NCI-H146 treated with DMSO at 0.1 percent for 48 hours (cell line): ENCODE measurements around the gene SARS2.

Experiments used
- DNase-seq: peaks from one replicate; lab custom pipeline; 2025; ENCODE audit not compliant: unreplicated experiment; lab: John Stamatoyannopoulos, UW

SARS2 gene

DNA sequence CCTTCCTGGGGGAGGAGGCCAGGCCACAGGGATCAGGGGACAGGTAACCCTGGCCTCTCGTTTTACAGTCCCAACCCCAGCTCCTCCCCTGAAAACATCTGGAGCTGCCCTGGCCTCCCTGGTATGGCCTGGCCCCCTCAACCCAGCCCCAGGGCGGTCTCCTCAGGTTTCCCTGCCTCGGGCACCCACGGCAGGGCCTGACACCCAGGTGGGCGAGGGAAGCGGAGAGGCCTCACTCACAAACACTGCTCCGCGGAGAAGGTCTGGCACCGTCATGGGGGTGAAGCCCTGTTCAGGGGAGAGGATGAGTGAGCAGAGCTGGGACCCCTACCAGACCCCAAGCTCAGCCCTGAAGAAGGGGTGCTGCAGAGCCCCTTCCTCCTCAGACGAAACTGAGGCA, 12.0 kb downstream of the SARS2 start:
- no peak for DNase-seq

GRCh38 chr19:38917921-38918491, 12.6 kb downstream of the SARS2 start:
- DNase-seq: no peak

GRCh38 chr19:38917516-38917915, 13.0 kb downstream of the SARS2 start:
- no peak for DNase-seq

DNA sequence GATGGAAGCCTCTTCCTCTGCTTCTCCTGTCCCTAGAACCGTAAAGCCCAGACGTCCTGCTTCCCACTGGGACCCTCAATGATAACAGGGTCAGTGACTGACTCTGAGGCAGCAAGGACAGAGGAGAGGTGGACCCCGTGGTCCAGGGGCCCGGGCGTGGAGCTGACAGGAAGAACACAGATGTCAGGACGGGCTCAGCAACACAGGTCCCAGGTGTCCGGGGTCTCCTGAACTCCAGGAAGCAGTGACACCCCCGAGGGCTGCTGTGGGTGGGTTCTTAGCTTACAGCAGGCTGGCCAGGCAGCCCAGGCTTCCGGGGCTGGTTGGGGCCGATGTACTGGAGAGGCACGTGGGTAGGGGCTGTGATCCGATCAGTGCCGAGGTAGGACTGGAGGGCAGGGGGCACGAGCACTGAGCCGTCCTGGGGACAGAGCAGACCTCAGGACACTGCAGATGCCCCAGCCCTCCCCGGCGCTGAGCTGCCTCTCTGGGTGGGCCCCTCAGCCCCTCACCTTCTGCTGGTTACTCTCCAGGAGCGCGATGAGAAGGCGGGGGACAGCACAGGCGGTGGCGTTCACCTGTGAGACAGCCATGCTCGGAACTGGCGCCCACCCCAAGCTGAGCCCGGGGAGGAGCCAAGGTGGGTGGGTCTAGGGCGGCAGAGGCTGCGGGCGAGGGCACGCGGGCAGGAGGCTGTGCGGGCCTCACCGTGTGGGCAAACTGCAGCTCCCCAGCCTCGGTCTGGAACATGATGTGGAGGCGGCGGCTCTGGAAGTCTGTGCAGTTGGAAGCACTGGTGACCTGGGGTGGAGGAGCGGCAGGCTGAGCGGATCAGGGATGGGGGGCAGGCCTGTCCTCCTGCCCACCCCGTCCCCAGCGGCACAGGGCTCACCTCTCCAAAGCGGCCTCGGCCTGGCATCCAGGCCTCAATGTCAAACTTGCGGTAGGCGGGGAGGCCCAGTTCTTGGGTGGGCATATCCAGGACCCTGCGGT, 14.9 kb downstream of the SARS2 start:
- DNase-seq: no peak

- no peak for DNase-seq
Measured at GRCh38 chr19:38913958-38914357, 16.6 kb downstream of the SARS2 start.

DNA sequence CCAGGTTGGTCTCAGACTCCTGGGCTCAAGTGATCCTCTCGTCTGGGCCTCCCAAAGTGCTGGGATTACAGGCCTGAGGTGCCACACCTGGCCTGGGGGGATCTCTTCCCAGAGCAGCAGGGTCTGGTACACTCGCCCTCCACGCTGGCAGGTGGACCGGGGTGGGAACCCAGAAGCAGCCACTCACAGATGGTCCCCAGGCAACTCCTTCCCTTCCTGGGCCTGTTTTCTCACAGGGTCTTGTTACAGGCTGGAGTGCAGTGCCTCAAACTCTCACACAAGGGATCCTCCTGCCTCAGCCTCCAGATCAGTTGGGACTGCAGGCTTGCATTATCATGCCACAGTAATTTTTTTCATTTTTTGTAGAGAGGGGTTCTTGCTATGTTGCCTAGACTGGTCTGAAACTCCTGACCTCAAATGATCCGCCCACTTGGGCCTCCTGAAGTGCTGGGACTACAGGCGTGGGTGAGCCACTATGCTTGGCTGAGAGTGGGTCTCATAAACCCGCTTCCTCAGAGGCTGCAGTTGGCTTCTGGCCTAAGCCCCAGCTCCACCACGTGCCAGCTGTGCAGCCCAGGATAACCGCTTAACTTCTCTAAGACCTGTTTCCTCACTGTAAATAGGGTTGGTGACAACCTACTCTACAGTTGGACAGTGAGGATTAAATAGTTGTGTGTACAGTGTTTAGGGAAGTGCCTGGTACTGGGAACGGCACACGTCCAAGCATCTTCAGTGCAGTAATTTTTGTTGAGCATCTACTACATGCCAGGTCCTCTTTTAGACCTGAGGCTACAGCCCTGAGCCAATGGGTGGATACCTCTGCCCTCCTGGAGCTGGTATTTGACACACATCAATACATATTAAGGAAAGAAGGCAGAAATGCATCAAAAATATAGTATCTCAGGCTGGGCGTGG, 17.7 kb downstream of the SARS2 start:
- DNase-seq: no peak

- DNase-seq: no peak
Measured at GRCh38 chr19:38911388-38912001, 19.1 kb downstream of the SARS2 start.

GRCh38 chr19:38910488-38910887, 20.1 kb downstream of the SARS2 start:
- DNase-seq: no peak

- DNase-seq: no peak
Measured at GRCh38 chr19:38908911-38909310, 21.7 kb downstream of the SARS2 start.

- no peak for DNase-seq
Measured at GRCh38 chr19:38907670-38908069, 22.9 kb downstream of the SARS2 start.

- no peak for DNase-seq
Measured at GRCh38 chr19:38907227-38907626, 23.3 kb downstream of the SARS2 start.

- DNase-seq: no peak
Measured at GRCh38 chr19:38905620-38906019, 24.9 kb downstream of the SARS2 start.

DNA sequence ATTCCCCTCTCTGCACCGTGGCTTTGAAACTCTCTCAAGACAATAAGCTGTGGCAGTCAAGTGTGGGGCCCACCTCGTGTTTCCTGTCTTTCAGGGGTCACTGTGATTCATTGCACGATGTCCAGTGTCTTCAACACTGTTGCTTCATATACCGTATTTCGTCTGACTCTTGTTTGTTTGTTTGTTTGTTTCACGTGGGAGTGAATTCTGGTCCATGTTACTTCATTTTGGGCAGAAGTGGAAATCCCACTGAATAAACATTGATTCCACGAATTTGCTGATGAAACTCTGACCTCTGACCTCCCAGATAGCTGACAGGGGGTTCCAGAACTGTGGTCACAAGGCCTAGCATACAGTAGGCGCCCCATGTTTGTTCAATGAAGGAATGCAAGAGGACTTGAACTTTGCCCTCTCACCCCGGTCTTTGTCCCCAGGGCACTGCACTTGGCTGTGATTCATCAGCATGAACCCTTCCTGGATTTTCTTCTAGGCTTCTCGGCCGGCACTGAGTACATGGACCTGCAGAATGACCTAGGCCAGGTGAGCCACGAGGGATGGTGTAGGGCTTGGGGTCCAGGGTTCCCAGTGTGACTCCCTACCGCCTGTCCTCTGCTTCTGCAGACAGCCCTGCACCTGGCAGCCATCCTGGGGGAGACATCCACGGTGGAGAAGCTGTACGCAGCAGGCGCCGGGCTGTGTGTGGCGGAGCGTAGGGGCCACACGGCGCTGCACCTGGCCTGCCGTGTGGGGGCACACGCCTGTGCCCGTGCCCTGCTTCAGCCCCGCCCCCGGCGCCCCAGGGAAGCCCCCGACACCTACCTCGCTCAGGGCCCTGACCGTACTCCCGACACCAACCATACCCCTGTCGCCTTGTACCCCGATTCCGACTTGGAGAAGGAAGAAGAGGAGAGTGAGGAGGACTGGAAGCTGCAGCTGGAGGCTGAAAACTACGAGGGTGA, 25.7 kb downstream of the SARS2 start:
- DNase-seq: no peak

DNA sequence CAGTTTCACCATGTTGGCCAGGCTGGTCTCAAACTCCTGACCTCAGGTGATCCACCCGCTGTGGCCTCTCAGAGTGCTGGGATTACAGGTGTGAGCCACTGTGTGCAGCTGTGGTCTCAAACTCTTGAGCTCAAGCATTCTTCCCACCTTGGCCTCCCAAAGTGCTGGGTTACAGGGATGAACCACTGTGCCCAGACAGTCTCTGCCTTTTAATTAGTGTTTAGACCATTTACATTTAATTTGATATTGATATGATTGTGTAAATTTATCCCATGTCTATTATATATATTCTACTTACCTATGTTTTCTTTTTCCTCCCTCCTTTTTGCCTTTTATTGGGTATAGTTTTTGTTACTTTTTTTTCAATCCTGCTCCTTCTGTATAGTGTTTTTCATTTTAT, 28.9 kb downstream of the SARS2 start:
- DNase-seq: no peak

GRCh38 chr19:38900743-38901190, 29.8 kb downstream of the SARS2 start:
- DNase-seq: no peak

DNA sequence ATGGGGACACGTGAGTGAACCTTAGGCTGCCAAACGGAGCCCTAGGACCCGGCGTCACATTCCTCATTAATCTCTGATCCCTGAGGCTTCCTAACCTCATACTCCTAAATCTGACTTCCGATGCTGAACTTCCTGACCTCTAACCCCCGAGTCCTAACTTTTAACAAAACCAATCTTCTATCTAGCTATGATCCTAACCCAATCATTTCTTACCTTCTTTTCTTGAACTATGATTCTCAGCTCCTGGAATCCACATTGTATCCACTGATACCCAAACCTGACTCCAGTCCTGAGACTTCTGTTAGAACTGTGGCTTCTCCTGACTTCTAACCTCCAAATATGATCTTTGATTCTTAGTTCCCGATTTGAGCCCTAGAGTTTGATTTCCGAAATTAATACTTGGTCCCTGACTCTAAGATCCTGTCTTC, 30.3 kb downstream of the SARS2 start:
- no peak for DNase-seq

DNA sequence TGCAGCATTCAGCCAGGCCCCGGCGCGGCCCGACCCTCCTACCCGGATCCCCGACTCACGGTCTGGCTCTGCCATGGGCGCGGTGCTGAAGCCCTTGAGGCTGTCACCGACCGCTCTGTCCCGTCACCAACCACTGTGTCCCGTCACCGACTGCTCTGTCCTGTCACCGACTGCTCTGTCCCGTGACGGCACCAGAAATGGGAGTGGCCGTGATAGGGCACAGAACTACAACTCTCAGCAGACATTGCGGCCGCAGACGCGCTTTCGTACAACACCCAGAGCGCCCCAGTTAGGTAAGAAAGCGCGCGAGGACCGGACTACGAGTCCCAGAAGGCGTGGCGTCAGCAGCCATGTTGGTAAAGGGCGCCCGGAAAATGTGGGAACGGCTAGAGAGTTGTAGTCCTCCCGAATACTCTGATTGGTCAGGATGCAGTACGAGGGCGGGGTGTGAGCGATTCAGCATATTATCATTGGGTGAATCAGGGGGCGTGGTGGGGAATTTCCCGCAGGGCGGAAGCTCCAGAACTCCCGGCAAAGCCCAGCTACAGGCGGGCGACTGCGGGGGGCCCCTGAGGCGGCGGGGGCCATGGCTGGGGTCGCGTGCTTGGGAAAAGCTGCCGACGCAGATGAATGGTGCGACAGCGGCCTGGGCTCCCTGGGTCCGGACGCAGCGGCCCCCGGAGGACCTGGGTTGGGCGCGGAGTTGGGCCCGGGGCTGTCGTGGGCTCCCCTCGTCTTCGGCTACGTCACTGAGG, 30.9 kb downstream of the SARS2 start, which contains the start of the genes NFKBIB and SIRT2:
Gene NFKBIB (plus strand): TSS at position 523 of the 755 bp plus-strand sequence. CDS start 64 bp downstream, at position 587.
Gene SIRT2 (minus strand): TSS at position 172 of the 755 bp plus-strand sequence. CDS start 97 bp downstream, at position 75.
- DNase-seq: peak; percentile 99

GRCh38 chr19:38898788-38899446, 31.6 kb downstream of the SARS2 start:
- DNase-seq: peak; percentile 10
